T-helper 9 cell (primary cell): ENCODE data around the gene CDH23.

Experiments
- DNase-seq: peaks from one replicate; pipeline ENCODE4 v3.0.0-alpha.2; 2020

The CDH23 gene

GRCh38 chr10:71749396-71749795 lies 352.7 kb downstream of the CDH23 start:
- no peak for DNase-seq

DNA sequence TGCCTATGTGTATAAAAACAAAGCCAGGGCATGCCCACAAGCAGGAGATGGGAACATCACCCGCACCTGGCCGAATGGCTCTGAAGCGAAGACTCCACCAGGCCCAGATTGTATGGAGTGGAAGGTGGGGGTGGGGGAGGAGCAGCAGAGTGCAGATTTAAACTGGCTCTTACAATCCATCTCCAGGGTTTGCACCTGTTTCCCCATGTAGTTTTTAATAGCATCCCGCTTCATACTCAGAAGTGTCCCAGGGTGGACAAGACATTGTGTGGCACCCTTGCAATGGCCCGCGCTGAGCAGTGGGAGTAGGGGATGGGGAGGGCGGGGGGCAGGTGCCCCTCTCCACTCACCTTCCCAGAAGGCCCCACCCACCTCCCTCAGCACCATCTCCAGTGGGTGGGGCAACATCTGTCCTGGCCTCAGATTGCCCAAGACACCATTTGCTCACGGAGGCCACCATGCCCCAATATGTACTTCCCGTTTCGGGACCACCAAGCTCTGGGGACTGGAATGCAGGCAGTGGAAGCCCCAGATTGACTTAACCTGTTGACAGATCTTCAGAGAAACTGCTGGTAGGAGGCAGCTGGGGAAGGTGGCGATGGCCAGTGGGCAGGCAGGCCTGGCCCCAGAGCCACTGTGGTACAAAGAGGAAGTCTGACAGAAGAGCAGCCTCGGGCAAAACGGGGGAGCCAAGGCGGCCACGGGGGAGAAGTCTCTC lies 353.6 kb downstream of the CDH23 start:
- no peak for DNase-seq

DNA sequence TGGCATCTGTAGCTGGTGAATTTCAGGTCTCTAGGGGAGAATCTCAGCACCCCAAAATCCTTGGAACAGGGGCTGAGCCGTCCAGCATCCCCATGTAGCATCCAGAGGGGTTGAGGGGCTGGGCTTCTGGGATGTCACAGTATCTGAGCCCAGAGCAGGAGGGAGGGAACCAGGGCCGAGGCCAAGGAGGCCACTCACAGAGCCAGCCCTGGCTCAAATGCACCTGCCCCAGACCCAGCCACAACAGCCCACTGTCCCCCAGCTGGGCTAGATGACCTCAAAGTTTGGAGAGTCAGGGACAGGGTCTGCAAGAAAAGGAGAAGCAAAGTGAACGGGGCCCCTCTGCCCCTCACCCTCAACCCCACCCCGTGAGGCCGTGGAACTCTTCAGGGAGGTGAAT lies 354.3 kb downstream of the CDH23 start:
- DNase-seq: no peak

- DNase-seq: no peak
Measured at GRCh38 chr10:71751515-71752224, 354.9 kb downstream of the CDH23 start.

DNA sequence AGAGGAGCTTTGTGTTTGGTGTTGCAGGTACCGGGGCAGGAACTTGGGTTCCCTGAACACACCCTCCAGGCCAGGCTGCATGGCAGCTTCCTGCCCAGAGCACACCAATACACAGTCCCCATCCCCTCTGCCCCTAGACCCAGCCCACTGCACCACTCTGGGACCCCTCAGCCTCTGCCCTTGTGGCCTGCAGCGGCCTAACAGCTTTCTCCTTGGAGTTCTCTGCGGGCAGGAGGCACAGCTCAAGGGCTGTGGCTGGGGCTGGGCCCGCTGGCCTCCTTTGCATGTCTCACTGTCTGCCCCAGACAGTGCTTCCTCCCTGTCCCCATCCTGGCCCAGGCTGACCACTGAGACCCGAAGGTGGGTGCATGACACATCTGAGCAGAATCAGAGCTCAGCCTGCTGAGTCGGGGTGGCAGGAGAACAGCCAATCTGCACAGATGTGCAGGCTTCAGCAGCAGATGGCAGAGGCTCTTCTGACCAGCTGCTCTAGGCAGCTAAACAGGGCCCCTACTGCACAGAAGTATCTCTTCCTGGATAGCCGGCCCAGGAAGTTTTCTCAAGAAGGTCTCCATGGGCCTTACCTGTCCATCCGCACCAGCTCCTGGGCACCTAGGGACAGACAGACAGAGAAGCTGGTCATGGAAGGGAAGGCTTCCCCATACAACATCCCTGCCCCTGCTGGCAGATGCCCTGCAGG lies 355.8 kb downstream of the CDH23 start:
- no peak for DNase-seq

- DNase-seq: no peak
Measured at GRCh38 chr10:71753091-71753959, 356.6 kb downstream of the CDH23 start.

GRCh38 chr10:71753960-71754505 lies 357.3 kb downstream of the CDH23 start:
- no peak for DNase-seq

- DNase-seq: no peak
Measured at GRCh38 chr10:71754562-71754961, 357.8 kb downstream of the CDH23 start.

- no peak for DNase-seq
Measured at GRCh38 chr10:71755179-71755879, 358.6 kb downstream of the CDH23 start.

DNA sequence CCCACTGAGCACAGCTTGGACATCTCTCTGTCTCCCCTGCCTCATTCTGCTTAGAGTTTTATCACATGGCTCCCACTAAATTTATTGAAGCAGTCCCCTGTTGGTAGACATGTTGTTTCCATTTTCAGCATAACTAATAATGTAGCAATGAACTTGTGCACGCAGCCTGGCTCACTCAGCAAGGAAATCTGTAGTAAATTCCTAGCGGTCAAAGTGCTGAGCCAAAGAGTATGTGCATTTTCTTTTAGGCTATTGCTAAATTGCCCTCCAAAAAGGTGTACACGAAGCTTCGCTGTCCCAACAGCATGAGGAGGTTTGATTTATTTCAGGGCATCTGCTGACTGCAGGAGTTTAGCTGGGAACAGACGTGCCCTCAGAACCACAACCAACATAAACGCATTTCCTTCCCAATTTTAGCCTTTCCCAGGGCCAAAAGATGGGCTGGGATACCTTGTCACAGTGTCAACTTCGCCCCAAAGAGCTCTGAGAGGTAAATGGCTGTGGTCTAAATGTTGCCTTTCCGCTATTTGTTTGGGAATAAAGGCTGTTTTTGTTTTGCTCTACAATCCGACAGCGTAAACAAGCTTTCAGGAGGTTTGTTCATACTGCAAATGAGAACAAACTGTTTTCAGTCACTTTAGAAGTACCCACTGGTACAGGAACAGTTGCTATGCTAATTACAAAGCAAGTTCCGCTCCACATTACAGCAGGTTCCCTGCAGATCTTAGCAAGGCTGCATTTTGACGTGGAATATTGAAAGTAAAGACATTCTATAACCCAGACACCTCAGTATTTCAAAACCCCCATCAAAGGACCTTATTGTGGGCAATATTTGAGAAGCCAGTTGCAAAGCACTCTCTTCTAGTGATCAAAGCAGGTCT lies 359.8 kb downstream of the CDH23 start:
- DNase-seq: no peak

GRCh38 chr10:71757399-71757922 lies 360.7 kb downstream of the CDH23 start:
- DNase-seq: no peak

- no peak for DNase-seq
Measured at GRCh38 chr10:71761105-71761511, 364.4 kb downstream of the CDH23 start.

DNA sequence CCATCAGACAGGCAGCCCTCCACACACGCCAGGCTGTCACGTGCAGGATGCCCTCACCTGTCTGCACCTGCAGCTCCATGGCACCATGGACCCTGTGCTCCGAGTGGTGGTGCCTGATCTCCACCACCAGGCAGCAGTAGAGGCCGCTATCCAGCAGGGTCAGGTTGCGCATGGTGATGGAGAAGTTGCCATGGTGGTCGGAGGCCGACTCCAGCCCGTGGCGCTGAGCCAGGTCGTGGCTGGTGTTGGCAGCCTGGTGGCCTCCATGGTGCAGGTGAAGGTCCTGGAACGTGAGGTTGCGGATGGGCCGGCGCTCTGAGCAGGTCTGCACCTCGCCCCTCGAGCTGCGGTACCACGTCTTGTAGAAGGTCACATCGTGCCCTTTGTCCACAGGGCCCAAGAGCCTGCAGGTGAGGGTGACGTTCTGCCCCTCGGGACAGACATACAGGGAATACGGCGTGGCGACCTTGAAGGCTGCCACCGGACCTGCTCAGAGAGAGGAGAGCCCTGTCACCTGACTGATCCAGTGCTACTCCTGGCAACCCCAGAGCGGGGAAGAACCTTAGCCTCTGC lies 364.9 kb downstream of the CDH23 start:
- no peak for DNase-seq

- no peak for DNase-seq
Measured at GRCh38 chr10:71762324-71762723, 365.6 kb downstream of the CDH23 start.

DNA sequence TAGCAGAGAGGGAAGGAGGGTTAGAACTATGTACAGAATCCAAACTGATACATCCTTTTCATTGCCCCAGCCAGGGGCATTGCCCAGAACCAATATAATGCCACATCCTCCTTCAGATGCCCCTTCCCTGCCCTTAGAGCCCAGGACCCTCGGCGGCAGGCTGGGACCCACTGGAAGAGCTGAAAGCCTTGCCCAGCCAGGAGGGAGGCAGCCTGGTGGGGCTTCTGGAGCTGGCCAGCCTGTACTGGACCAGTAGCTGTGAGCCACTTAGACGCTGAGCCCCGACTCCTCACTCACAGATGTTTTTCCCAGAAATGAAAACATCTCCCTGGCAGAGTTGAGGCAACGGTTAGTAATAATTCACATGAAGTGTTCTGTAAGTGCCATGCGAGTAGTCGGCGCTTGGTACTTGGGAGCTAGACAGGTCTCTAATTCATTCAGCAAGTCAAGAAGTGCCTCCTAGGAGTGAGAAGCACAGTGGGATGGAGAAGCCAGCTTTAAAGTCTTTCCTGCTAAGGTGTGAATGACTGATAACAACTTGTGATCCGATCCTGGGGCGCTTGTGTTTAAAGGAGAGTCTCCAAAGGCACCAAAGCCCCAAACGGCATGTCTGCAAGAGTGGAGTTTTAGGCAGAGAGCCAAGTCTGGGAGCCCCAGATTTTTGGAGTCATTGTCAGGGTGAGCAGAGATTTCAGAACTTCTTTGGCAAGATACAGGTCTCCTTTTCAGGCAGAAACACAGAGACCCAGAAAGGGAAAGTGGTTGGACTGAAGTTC lies 366.8 kb downstream of the CDH23 start:
- DNase-seq: no peak

GRCh38 chr10:71765176-71765904 lies 368.6 kb downstream of the CDH23 start:
- DNase-seq: no peak

DNA sequence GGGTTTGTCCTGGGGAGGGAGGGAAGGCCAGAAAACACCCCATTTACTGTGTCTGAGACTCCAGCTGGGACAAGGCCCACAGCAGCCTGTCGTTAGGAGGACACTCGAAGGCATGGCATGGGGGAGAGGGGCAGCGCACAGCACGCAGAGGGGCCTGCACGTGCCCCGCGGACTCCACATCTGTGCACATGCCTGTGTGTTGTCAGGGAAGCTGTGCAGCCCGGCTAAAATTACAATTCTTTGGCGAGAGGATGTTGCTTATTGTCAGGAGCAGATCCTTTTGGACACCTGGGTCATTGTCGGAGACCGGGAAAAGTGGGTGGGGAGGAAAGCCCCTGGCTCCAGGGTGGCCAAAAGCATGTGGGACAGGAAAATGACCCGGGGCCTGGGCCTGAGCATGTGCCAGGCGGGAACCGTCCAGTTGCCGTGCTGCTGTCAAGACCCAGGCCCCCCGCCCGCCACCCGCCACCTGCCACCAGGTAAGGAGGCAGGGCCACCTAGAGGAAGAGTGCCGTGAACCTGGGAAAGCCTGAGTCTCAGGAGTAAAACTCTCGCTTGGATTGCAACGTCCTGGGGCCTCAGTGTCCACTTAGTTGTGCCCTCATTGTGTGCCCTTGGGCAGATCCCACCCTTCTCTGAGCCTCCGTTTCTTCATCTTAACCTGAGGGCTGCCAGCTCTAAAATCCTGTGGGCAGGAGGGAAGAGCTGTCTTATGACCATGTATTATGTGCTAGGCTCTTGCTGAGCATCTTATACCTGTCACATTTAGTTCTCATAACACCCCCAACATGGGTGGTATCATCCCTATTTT lies 369.4 kb downstream of the CDH23 start:
- DNase-seq: no peak
